Tongue (tissue), 2 donors: Measurements from ENCODE around the gene DEF6. TPM values are rescaled to one million over a fixed set of nuclear protein-coding genes. Genes with fewer than 3 reads are reported as not detected.
A peak's percentile ranks its signal among the peaks of the same experiment; 100 is the strongest.
"Not testable (repeated sequence)": the region's sequence is repeated elsewhere in the genome, so short reads cannot be mapped to it uniquely, and the experiment has no call there.

Source experiments
- DNase-seq: peaks from one replicate; pipeline ENCODE4 v3.0.0-alpha.2; 2015
- total RNA-seq: library from RNA; depleted of rRNA; stranded (reverse); fragments of >200 nt; gene quantifications from one replicate; pipeline ENCODE4 v1.2.3, GENCODE V29; 2014

The DEF6 gene
- total RNA-seq, 1 donor from 2014 or later: 11.6 TPM

DNA sequence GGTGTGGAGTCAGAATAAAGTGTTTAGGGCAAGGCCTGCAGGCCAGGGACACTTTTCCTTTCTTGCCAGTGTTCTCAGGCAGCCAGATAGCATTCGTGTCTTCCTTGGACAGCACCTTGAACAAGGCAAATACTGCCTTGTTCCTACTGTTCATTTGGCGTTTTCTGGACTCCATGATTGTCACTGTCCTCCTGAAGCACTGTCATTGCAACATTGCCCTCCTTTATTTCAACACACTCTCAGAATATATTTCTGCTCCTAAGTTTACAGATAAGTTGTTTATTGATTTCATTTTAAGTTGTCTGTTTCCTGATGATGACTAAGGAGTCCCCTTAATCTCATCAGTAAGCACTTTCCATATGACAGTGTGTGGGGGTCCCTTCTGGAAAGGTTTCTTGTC lies 15.1 kb upstream of the DEF6 start:
- DNase-seq: no peak

DNA sequence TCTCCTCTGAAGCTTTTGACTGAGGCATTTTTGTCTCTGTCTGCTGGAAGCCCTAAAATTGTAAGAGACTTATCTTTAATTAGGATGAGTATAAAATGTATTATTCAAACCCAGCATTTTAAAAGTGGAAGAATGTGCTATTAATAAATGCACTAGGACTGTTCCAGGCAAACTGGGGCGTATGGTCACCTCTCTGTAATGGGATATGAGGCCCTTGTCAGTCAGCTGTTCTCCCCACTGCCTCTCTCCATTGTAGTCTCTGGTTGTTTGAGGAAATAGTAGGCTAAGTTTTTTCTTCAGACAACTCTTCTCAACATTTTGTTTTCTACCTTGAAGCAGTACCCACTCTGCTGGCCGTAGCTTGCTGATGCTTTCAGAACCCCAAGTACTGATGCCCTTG lies 14.3 kb upstream of the DEF6 start:
- no peak for DNase-seq

DNA sequence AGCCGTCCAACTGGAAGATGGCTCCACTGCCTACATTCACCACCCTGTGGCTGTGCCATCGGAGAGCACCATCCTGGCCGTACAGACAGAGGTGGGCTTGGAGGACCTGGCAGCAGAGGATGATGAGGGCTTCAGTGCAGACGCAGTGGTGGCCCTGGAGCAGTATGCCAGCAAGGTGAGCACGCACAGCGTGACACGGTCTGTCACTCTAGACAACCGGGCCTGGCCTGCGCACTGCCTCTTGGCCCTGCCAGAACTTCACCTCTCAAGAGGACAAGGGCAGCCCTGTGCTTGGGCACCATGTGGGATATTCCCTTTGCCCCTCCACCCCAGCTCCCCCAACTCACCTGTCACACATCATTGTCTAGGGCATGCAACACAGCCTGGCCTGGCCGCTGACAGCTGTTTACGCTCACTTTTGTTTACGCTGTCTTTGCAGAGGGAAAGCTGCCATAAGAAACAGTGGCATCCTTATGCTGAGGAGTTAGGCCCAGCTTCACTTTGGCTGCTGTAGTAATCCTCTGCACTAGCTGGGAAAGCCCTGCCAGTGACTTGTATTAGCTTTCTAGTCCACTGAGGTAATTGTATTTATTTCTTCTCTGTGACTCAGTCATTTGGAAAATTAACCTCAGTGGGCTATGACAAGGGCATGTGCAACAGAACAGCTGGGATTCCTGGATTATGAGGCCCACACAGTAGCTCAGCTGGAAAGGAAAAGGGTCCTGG lies 9.8 kb upstream of the DEF6 start:
- DNase-seq: peak; percentile 15

DNA sequence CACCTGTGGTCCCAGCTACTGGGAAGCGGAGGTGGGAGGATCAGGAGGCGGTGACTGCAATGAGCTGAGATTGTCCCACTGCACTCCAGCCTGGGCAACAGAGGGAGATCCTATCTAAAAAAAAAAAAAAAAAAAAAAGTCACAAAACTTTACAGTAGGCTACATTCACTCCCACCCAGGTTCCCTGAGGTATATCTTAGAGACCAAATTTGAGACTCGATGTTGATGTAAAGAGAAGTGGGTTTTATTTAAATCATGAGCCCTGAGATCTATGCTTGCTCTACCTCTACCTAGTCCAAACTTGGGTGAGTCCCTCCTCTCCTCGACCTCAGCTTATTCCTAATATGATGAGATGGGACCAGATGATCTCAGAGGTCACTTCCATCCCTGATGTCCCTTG lies 8.8 kb upstream of the DEF6 start:
- no peak for DNase-seq

DNA sequence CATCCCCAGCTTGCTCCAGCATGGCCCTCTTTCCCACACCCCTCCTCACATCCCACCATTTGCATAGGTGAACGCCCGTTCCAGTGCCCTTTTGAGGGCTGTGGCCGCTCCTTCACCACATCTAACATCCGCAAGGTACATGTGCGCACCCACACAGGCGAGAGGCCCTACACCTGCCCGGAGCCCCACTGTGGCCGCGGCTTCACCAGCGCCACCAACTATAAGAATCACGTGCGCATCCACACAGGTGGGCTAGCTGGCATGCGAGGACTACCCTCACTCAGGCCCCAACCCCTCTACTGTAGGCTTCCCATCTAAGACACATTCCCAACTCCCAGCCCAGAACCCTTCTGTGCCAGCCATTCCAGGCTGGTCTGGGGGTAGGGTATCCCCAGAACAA lies 6.1 kb upstream of the DEF6 start:
- no peak for DNase-seq

DNA sequence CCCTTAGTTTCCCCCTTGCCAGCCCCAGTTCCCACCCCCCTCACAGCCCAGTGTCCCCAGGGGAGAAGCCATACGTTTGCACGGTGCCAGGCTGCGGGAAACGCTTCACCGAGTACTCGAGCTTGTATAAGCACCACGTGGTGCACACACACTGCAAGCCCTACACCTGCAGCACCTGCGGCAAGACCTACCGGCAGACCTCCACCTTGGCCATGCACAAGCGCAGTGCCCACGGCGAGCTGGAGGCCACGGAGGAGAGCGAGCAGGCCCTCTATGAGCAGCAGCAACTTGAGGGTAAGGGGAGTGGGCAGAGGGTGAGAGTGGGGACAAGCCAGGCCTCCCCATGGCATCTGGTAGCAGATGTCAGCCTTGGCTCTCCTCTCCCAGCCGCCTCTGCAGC lies 5.1 kb upstream of the DEF6 start:
- DNase-seq: no peak

DNA sequence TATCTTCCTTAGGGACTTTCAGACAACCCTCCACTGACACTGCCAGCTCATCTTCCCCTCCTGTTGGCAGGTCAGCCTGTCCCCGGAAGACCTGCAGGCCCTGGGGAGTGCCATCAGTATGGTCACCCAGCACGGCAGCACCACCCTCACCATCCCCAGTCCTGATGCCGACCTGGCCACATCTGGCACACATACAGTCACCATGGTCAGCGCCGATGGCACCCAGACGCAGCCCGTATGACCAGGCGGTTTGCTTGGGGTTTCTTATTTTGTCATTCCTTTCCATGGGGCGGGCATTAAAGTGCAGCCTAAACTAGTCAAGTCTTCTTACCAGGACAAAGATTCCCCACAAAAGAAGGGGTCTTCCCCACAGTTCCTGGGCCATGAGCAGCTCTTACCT lies 3.9 kb upstream of the DEF6 start:
- DNase-seq: no peak

DNA sequence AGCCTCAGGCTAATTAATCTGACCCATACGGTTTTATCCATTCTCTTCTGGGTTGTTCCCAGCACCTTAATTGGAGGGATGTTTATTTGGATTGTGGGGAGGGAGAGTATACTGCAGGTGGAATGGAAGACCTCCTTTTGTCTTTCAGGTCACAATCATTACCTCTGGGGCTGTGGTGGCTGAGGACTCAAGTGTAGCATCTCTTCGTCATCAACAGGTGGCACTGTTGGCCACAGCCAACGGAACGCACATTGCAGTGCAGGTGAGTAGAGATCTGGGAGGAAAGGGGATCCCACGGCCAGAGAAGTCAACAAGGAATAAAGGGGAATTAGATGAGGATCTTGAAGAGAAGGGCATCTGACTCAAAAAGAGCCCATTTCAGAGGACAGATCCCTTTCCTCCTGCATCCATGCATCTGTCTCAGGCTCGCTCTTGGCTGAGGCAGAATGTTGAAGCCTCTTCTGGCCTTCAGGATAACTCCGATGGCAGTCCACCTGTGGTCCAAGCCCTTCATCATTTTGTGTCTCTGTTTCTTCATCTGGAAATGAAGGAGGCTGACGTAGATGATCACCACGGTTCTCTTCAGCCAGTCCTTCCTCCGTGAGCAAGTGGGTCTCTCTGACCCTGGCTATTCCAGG lies 3.2 kb upstream of the DEF6 start:
- peak; percentile 48 for DNase-seq

DNA sequence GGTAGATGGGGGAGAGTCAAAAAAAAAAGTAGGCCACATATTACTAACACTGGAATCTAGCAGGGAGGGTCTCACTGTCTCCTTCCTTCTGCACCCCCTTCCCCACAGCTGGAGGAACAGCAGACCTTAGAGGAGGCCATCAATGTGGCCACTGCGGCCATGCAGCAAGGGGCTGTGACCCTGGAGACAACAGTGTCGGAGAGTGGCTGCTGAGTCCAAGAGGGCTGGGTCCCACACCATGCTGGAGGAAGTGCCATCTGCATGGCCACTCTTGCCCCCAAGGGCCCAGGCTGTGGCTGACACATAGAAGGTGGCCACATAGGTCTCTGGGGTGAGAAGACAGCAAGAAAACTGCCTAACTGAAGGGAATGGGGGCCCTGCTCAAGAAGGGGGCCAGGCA lies 2.6 kb upstream of the DEF6 start:
- no peak for DNase-seq

DNA sequence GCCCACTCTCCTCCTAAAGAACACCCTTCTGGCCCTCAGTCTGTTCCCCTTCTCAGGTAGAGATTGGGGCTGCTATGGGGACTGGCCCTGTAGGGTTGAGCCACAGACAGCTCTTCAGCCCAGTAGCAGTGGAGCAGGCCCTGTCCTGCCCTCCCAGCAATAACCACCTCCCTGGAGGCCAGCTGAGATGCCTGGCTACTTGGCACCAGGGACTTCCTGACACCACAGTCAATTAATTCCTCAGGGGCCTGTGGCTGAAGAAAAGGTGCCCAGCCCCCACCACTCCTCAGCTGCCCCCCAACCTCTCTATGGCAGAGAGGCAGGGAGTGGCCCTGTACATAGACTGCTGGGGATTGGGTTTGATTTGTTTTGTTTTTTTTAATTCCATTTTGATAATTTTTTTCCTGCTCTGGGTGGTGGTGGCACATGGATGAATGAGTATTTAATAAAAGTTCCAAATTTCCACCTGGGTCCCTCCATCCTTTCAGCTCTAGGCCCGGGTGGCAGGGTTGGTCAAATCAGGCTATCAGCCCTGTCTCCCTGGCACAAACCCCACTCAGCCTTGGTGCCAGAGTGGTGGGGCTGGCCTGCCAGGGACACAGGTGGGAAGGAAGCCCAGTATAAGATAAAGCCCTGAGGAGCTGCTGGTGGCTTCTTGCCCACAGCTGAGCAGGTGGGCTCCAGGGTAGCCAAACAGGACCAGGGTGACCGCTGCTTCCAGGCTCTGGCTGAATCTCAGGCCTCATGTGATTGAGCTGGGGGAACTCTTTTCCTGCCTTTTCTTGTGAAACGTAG lies 1.9 kb upstream of the DEF6 start:
- DNase-seq: no peak

DNA sequence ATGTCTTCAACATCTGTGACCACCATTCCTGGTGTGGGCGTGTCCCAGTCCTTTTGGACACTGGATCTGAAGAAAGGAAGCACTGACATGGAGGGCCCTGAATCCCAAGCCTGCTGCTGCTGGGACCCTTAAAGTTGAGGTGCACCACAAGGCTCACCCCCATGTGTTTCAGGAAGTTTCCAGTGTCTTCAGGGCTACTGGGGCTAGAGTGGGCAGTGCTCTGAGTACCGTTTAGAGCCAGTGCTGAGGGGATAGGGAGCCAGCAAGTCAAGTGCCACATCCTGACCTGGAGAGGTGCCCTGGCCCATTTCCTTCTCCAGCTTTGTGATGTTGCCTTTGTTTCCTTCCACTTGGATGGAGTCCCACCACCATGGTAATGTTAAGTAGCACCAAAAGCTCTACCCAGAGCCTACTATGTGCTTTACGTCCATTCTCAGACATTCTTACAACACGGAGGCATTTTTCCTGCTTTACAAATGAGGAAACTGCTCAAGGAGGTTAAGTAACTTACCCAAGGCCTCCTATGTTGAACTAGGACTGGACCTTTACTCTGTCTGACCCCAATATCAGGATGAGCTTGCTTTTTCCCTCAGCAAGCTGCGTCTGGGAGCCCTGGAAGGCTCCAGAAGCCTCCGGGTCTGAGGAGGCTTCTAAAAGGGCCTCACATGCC lies 552 bp upstream of the DEF6 start:
- no peak for DNase-seq

DNA sequence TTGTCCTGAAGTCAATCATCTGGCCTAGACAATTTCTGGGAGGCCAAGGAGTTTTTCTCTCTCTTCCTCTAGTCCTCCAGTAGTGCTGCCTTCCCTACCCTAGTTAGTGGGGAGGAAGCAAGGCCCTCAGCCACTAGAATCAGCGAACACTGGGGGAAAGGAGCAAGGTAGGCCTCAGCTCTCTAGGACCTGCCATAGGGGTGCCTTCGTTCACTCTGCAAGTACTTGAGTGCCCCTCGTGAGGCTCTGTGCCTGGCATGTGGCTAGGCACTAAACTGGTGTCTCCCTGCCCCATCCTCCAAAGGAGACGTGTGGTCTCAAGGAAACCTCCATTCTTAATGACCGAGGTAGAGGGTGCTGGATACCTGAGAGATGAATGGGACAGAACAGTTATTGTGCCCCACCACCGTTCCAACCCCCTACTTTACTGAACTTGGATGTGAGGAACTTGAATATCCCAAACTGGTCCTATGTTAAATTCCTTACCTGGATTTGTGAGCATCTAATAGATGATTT lies 1.1 kb downstream of the DEF6 start:
- no peak for DNase-seq

DNA sequence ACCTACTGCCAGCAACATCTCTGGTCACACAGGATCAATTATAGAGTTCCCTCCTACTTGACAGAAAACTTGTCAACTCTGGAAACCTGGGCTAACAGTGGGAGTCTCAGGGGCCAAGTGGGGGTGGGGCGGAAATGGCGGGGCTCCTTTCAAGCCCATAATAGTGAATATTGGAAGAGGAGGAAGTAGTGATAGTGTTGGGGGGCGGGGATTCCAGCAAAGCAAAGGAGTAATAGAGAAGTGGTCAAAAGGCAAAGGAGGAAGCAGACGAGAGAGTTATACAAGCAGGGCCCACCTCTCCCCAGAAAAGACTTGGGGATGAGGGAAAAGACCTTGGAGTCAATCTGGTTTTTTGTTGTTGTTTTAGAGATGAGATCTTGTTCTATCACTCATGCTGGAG lies 2.1 kb downstream of the DEF6 start:
- DNase-seq: no peak

DNA sequence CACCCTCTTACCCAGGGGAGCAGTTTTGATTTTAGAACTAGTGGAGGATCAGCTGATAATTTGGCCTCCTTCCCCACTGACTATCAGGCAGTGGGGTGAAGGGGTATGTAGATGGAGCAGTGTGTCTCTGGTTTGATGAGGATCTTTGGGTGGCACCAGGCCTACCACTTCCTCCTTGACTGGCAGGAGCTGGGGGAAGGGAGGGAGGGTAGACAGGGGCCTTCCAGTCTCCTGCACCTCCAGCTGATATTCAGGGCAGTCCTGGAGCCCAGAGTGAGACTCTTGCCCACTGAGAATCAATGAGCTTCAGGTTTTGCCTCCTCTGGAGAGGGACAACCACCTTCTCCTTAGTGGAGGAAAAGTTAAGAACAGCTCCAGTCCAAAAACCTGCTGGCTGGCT lies 3.2 kb downstream of the DEF6 start:
- DNase-seq: no peak

DNA sequence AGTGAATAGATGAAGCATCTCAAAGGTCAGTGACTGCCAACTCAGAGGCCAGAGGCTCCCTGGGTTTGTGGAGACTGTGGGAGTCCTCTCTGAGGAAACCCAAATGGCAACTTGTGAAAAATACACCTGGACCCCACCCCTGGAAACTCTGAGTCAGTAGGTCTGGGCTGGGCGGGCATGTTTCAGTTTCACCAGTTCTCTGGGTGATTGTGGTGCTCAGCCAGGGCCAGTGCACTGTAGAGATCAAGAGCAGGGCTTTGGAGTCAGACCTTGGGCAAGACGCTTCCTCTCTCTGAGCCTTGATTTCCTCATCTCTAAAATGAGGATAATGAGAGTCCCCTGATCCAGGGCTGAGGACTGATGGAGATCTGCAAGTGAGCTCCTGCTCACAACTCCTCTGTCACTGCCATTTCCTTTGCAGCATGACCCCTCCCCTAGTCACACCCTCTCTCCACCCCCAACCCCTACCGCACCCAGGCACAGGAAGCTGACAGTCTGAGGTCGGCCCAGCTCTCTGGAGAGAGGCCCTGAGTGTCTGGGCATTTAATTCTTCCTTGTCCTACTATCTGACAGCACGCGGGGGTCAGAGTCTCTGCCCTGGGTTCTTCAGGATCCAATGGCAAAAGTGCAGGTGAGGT lies 5.1 kb downstream of the DEF6 start:
- no peak for DNase-seq

DNA sequence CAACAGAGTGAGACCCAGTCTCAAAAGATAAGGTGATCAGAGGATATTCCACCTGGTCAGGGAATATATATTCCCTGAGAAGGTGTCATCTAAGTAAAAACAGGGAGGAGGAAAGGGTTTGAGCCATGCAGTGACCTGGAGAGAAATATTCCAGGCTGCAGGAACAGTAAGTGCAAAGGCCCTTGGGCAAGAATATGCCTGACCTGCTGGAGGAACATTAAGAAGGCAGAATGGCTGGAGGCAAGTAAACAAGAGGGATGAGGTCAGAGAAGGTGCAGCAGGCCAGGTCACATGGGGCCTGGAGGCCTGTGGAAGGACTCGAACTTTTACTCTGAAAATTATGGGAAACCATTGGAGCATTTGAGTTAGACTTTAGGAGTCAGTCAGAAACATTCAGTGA lies 6.7 kb downstream of the DEF6 start:
- DNase-seq: no peak

DNA sequence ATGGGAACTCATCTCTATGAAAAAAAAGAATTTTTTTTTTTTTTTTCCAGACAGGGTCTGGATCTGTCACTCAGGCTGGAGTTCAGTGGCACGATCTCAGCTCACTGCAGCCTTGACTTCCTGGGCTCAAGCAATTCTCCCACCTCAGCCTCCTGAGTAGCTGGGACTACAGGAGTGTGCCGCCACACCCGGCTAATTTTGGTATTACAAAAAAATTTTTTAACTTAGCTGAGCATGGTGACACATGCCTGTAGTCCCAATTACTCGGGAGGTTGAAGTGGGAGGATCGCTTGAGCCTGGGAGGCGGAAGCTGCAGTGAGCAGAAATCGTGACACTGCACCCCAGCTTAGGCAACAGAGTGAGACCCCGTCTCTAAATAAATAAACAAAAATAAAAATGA lies 7.5 kb downstream of the DEF6 start:
- no peak for DNase-seq

DNA sequence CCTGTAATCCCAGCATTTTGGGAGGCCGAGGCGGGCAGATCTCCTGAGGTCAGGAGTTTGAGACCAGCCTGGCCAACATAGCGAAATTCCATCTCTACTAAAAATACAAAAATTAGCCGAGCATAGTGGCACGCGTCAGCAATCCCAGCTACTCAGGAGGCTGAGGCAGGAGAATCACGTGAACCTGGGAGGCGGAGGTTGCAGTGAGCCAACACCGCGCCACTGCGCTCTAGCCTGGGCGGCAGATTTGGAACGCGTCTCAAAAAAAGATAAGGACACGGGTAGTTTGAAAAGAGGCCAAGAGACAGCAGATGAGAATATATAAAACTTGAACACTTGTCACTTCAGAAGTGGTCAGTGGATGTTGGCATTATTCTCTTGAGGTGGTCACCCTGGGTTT lies 9.5 kb downstream of the DEF6 start:
- not testable (repeated sequence) for DNase-seq

DNA sequence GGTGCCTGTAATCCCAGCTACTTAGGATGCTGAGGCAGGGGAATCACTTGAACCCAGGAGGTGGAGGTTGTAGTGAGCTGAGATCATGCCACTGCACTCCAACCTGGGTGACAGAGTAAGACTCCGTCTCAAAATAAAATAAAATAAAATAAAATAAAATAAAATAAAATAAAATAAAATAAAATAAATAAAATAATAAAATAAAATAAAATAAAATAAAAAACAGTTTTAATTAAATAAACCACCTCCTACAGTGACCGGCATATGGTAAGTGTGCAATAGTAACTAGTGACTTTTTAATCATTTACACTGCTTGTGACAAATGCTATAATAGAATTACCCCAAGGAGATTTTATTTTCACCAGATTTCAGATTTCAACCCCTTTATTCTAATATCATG lies 10.9 kb downstream of the DEF6 start:
- not testable (repeated sequence) for DNase-seq

DNA sequence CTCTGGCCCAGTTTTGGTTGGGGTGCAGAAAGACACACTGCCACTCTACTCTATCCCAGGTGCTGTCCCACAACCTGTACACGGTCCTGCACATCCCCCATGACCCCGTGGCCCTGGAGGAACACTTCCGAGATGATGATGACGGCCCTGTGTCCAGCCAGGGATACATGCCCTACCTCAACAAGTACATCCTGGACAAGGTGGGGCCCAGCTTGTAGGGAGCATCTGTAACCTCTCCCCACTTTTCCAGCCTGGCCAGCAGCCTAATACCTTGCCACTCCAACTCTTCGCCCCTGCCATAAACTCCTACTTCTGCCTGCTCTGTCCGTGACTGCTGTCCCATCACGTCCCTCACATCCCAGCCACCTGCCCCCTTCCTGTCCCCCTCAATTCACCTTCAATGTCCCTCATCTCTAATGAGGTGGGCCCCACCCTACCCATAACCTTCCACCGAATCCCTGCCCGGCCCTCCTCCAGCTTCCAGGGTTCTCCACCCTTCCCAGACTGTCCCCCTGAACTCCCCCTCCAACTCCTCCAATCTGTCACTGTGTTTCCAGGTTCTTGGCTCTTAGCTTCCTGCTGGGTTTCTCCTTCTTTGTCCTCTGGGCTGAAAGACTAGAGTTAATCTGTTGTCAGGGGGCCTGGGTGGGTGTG lies 12.1 kb downstream of the DEF6 start:
- no peak for DNase-seq

DNA sequence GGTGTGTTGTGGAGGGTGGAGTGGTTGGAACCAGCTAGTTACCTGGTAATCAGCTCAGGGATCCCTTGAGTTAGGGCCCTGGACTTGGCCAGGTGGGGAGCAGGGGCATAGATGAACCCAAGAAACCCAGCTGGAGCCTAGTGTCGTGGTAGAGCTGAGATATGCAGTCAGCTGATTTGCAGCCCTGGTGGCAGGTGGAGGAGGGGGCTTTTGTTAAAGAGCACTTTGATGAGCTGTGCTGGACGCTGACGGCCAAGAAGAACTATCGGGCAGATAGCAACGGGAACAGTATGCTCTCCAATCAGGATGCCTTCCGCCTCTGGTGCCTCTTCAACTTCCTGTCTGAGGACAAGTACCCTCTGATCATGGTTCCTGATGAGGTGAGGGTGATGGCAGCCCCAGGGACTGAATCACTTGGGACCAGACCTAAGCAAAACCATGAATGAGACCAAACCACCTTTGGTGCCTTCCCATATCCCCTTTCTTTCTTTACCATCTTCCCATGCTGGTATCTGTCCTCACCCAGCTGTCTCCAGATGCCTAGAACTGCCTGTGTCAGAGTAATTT lies 12.7 kb downstream of the DEF6 start:
- no peak for DNase-seq
